Keratinocyte (primary cell): ENCODE measurements around the gene CMTR1.
"Not testable (repeated sequence)": the region's sequence is repeated elsewhere in the genome, so short reads cannot be mapped to it uniquely, and the experiment has no call there.

Experiments used
- CTCF ChIP-seq, 3 experiments: IDR thresholded peaks in 1 of 3; conservative IDR thresholded peaks in 1 of 3; optimal IDR thresholded peaks in 1 of 3; 2 replicates in 2 of 3; 3 replicates in 1 of 3; pipeline versions ENCODE3 to v1.5.1; 2011; ENCODE audit warnings: low read length in 3 of 3, mild to moderate bottlenecking in 3 of 3, moderate library complexity in 2 of 3, control low read depth in 1 of 3, inconsistent platforms in 1 of 3; ENCODE audit not compliant: insufficient read depth in 2 of 3; ENCODE audit errors: extremely low read depth in 1 of 3
- EZH2 ChIP-seq: IDR thresholded peaks from one replicate; pipeline ENCODE4 v1.6.1; 2012; ENCODE audit warnings: inconsistent platforms, mild to moderate bottlenecking, low read length, moderate library complexity

- TF ChIP-seq EZH2; CTCF (optimal IDR thresholded peaks at IDR 0.05 in 1 of 3, IDR thresholded peaks at IDR 0.05 in 1 of 3, conservative IDR thresholded peaks at IDR 0.05 in 1 of 3; ENCODE audit: extremely low read depth in 1 of 3, insufficient read depth in 2 of 3, low read length in 3 of 3): not testable (repeated sequence)
These were observed 67.9 kb downstream of the CMTR1 start for GRCh38 chr6:37500904-37501303.
